Keratinocyte (primary cell): Measurements from ENCODE around the gene PXDN. TPM values are rescaled to one million over a fixed set of nuclear protein-coding genes. Genes with fewer than 3 reads are reported as not detected.

Source experiments
- DNase-seq: peaks from one replicate; pipeline ENCODE4 v3.0.0-alpha.2; 2011; ENCODE audit warnings: low read depth, missing footprints, low spot score
- FAIRE-seq: peaks from 2 replicates; lab custom pipeline; 2011; peaks lifted over from hg19 to GRCh38; lab: Jason Lieb, UNC
- H2AFZ ChIP-seq: 2 replicates; pipeline ENCODE4 v1.6.0; 2012; ENCODE audit warnings: low read length, control low read depth, inconsistent platforms; ENCODE audit not compliant: control insufficient read depth
- H3K27ac ChIP-seq: 2 replicates; pipeline ENCODE4 v1.5.1; 2011; ENCODE audit warnings: low read length; ENCODE audit not compliant: control insufficient read depth, insufficient read depth
- H3K27me3 ChIP-seq: 3 replicates; pipeline ENCODE4 v1.6.0; 2011; ENCODE audit warnings: low read length; ENCODE audit not compliant: control insufficient read depth, insufficient read depth; ENCODE audit errors: extremely low read depth
- H3K36me3 ChIP-seq, 2 experiments: 2 replicates in 1 of 2; 3 replicates in 1 of 2; pipeline ENCODE4 v1.5.1; 2011; ENCODE audit warnings: low read length in 2 of 2, mild to moderate bottlenecking in 1 of 2; ENCODE audit not compliant: control insufficient read depth in 2 of 2, insufficient read depth in 2 of 2; ENCODE audit errors: extremely low read depth in 1 of 2
- H3K4me1 ChIP-seq: 3 replicates; pipeline ENCODE4 v1.5.1; 2011; ENCODE audit warnings: low read length; ENCODE audit not compliant: control insufficient read depth, insufficient read depth; ENCODE audit errors: extremely low read depth
- H3K4me2 ChIP-seq: 3 replicates; pipeline ENCODE4 v1.6.0; 2011; ENCODE audit warnings: low read depth, low read length; ENCODE audit not compliant: control insufficient read depth, insufficient read depth; ENCODE audit errors: extremely low read depth
- H3K4me3 ChIP-seq, 3 experiments: fragments of 200-600 bp in 1 of 3; sonication (generic) in 1 of 3; 2 replicates in 2 of 3; 3 replicates in 1 of 3; pipeline ENCODE4 v1.5.1; 2011 to 2016; ENCODE audit warnings: low read length in 3 of 3, mild to moderate bottlenecking in 3 of 3, control low read depth in 2 of 3, inconsistent platforms in 1 of 3, low read depth in 1 of 3, mixed read lengths in 1 of 3, mixed run types in 1 of 3, moderate library complexity in 1 of 3; ENCODE audit not compliant: control insufficient read depth in 2 of 3, insufficient read depth in 2 of 3; ENCODE audit errors: extremely low read depth in 1 of 3
- H3K79me2 ChIP-seq: 2 replicates; pipeline ENCODE4 v1.6.0; 2012; ENCODE audit warnings: low read length; ENCODE audit not compliant: control insufficient read depth, insufficient read depth
- H3K9ac ChIP-seq: 3 replicates; pipeline ENCODE4 v1.6.0; 2011; ENCODE audit warnings: low read length; ENCODE audit not compliant: control insufficient read depth, insufficient read depth; ENCODE audit errors: extremely low read depth
- H3K9me1 ChIP-seq: 3 replicates; pipeline ENCODE4 v1.6.0; 2011; ENCODE audit warnings: low read length; ENCODE audit not compliant: control insufficient read depth, insufficient read depth; ENCODE audit errors: extremely low read depth
- H3K9me3 ChIP-seq: 2 replicates; pipeline ENCODE4 v1.5.1; 2012; ENCODE audit warnings: low read depth, low read length; ENCODE audit not compliant: control insufficient read depth
- H4K20me1 ChIP-seq: 3 replicates; pipeline ENCODE4 v1.6.0; 2011; ENCODE audit warnings: low read length; ENCODE audit not compliant: control insufficient read depth, insufficient read depth; ENCODE audit errors: extremely low read depth
- EZH2 ChIP-seq: IDR thresholded peaks from one replicate; pipeline ENCODE4 v1.6.1; 2012; ENCODE audit warnings: inconsistent platforms, mild to moderate bottlenecking, low read length, moderate library complexity
- dilution Hi-C: fragments of 300-500 bp; cut with MboI; formaldehyde crosslinking; loops from one replicate; pipeline ENCODE4 v1.7.0; 2020; ENCODE audit warnings: low sequenced_read_pairs; ENCODE audit not compliant: extremely low pct_ligation_motif_present
- polyA plus RNA-seq, 5 experiments: library from polyadenylated mRNA; depleted of rRNA in 3 of 5; stranded (reverse) in 3 of 5; stranded (forward) in 1 of 5; unstranded in 1 of 5; fragments of >200 nt; gene quantifications; 1 replicate in 1 of 5; 2 replicates in 3 of 5; 3 replicates in 1 of 5; pipeline versions ENCODE4 v1.2.1 to v1.2.3, GENCODE V29; 2011 to 2012; ENCODE audit warnings: missing spikeins in 2 of 5, low read depth in 1 of 5, low replicate concordance in 1 of 5
- TF ChIP-seq, protein P1 (sequence below), 3 experiments: IDR thresholded peaks in 1 of 3; conservative IDR thresholded peaks in 1 of 3; optimal IDR thresholded peaks in 1 of 3; 2 replicates in 2 of 3; 3 replicates in 1 of 3; pipeline versions ENCODE3 to v1.5.1; 2011; ENCODE audit warnings: low read length in 3 of 3, mild to moderate bottlenecking in 3 of 3, moderate library complexity in 2 of 3, control low read depth in 1 of 3, inconsistent platforms in 1 of 3; ENCODE audit not compliant: insufficient read depth in 2 of 3; ENCODE audit errors: extremely low read depth in 1 of 3

The PXDN gene
- polyA plus RNA-seq, 1 donor (not counting 4 experiments of a cell fraction or from before 2014, with no cell fraction given): 36.7 TPM

DNA sequence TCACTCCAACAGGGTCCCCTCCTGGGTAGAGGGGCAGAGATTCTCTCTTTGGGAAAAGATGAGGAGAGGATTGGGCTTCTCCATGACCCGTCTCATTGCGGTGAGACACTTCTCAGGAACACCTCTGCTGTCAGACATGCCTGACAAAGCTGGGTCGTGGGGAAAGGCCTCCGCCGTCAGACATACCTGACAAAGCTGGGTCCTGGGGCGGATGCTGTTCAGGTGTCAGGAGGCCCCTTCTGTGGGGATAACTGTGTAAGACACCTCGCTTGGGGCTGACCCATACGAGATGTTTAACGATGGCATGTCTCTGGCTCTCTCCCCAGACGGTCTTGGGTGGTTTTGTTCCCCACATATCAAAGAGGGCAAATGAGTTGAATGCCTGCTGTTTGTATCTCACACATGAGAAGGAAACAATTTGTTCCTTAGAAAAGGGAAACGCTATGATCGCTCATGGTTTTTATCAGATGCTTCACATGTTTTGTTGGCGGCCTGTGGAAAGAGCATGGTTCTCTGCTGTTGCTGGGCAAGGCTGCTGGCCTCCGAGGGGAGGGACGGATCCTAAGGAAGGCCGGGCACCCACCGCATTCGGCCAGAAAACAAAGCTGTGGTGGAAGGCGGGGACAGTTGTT, 40.8 kb upstream of the PXDN start:
- dilution Hi-C loops: no loop called here
- no peak for FAIRE-seq
- Histone ChIP-seq H3K9me1 (no peaks in the 10 kb centered on the region), H3K27ac (no peak overlapping the region), H3K4me2 (no peak overlapping the region), H4K20me1 (no peaks in the 10 kb centered on the region), H3K9ac (no peak overlapping the region), H3K9me3 (no peaks in the 10 kb centered on the region), H3K4me3 (no peak overlapping the region), H3K36me3 (no peaks in the 10 kb centered on the region), H3K4me1 (no peaks in the 10 kb centered on the region), H3K79me2 (no peaks in the 10 kb centered on the region), H2AFZ (no peak overlapping the region), H3K27me3 (peaks cover 11% of the 10 kb centered on the region)
- TF ChIP-seq, protein P1, sequence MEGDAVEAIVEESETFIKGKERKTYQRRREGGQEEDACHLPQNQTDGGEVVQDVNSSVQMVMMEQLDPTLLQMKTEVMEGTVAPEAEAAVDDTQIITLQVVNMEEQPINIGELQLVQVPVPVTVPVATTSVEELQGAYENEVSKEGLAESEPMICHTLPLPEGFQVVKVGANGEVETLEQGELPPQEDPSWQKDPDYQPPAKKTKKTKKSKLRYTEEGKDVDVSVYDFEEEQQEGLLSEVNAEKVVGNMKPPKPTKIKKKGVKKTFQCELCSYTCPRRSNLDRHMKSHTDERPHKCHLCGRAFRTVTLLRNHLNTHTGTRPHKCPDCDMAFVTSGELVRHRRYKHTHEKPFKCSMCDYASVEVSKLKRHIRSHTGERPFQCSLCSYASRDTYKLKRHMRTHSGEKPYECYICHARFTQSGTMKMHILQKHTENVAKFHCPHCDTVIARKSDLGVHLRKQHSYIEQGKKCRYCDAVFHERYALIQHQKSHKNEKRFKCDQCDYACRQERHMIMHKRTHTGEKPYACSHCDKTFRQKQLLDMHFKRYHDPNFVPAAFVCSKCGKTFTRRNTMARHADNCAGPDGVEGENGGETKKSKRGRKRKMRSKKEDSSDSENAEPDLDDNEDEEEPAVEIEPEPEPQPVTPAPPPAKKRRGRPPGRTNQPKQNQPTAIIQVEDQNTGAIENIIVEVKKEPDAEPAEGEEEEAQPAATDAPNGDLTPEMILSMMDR (optimal IDR thresholded peaks at IDR 0.05 in 1 of 3, IDR thresholded peaks at IDR 0.05 in 1 of 3, conservative IDR thresholded peaks at IDR 0.05 in 1 of 3; ENCODE audit: extremely low read depth in 1 of 3, insufficient read depth in 2 of 3, low read length in 3 of 3): no peak
- no peak for TF ChIP-seq EZH2
- no peak for DNase-seq

DNA sequence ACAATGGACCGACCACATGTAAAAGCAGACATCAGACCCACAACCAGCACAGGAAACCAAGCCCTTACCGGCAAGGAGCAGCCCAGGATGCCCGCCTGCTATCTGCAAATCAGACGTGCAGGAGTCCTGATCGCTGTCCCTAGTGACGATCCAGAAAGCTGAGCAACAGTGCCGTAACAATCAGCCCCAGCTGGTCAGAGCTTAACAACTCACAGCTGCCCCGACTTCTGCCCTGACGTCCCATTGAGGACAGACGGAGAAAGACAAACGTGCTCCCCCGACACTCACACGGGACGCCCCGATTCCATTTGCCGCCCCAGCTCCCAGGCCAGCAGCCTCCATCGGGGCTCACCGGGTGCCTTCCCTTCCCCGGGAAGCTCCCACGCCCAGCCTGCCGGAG, 39.8 kb upstream of the PXDN start:
- Histone ChIP-seq H4K20me1 (no peaks in the 10 kb centered on the region), H3K4me2 (no peak overlapping the region), H3K9me1 (no peaks in the 10 kb centered on the region), H3K27ac (no peak overlapping the region), H3K27me3 (peaks cover 11% of the 10 kb centered on the region), H3K4me1 (no peaks in the 10 kb centered on the region), H3K79me2 (no peaks in the 10 kb centered on the region), H3K9me3 (no peaks in the 10 kb centered on the region), H3K4me3 (no peak overlapping the region), H3K36me3 (no peaks in the 10 kb centered on the region), H2AFZ (no peak overlapping the region), H3K9ac (no peak overlapping the region)
- no peak for FAIRE-seq
- DNase-seq: no peak
- TF ChIP-seq EZH2: no peak
- TF ChIP-seq, protein P1 (optimal IDR thresholded peaks at IDR 0.05 in 1 of 3, IDR thresholded peaks at IDR 0.05 in 1 of 3, conservative IDR thresholded peaks at IDR 0.05 in 1 of 3; ENCODE audit: extremely low read depth in 1 of 3, insufficient read depth in 2 of 3, low read length in 3 of 3): no peak
- dilution Hi-C loops: no loop called here
